Measurements from ENCODE around the gene SNTN. TPM values are rescaled to one million over a fixed set of nuclear protein-coding genes. Genes with fewer than 3 reads are reported as not detected.
"Not testable (repeated sequence)": the region's sequence is repeated elsewhere in the genome, so short reads cannot be mapped to it uniquely, and the experiment has no call there.

SNTN gene
- polyA plus RNA-seq, 1 of the 3 experiments (the other 2 are of a cell fraction) = not detected

DNA sequence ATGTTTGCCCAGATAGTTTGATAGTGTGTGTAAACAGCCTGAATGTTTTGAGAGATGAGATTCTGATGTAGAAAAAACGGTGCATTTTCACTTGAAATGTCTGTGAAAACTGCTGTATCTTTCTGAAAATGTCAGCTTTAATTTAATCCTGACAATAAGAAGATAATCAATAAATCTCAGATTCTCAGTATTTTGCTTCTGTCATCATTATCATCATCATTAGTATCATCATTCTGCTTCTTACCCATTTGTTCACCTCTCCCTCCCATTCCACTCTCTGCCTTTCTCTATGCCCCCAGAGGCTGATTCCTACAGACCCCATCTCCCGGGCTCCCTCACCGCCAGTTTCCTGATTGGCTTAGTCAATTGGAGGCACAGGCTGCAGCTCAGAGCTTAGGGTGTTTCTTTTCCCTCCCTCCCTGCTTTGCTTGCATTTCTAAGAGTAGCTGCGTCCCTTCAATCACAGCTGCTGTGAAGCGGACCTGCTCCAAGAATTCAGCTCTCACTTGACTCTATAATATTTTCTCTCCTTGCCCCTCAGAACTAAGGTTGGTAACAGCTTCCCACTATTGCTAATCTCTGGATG, 8.2 kb upstream of the SNTN start (continued):
- TF ChIP-seq PBX3 (IDR thresholded peaks at IDR 0.05) = no peak

GRCh38 chr3:63644928-63645781, 7.3 kb upstream of the SNTN start:
- 75% methylated on average over 20 of the region's 25 CpGs for WGBS (ENCODE audit: low lambda C conversion rate)
- POLR2A ChIA-PET; H3F3A ChIP-seq (replicated peaks; ENCODE audit: insufficient read depth); H3K36me3 ChIP-seq (replicated peaks in 1 of 2; ENCODE audit: control insufficient read depth in 1 of 2, insufficient read depth in 2 of 2, low read length in 1 of 2); H3K4me3 ChIP-seq (ENCODE audit: low read depth in 2 of 2, low read length in 1 of 2); H2AFZ ChIP-seq (ENCODE audit: low read depth); DNase-seq; H3K27ac ChIP-seq (ENCODE audit: low read depth in 2 of 2, low read length in 1 of 2); H3K4me2 ChIP-seq; H4K20me1 ChIP-seq (ENCODE audit: insufficient read depth); H3K4me1 ChIP-seq (ENCODE audit: control insufficient read depth in 1 of 2, insufficient read depth in 2 of 2, low read depth in 1 of 2, low read length in 1 of 2); H3K27me3 ChIP-seq (ENCODE audit: insufficient read depth); CTCF ChIA-PET; H3K9ac ChIP-seq; H3K9me3 ChIP-seq; H3K9me2 ChIP-seq; H3K79me2 ChIP-seq (ENCODE audit: insufficient read depth): not testable (repeated sequence)

DNA sequence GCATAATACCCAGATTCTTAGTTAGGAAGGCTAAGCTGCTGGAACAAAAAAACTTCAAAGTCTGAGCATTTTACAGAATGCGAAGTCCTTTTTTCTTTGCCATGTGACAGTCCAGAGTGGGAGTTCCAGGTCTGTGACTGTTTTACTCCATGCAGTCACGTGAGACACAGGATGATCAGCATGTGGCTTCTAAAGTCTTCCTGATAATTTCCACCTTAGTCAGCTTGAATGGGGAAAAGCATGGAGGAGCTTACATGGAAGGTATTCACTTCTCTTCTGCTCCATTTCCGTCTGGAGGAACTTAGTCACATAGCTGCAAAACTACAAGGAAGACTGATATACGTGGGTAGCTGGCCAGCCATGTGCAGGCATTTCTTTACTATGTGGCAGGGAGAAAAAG, 1.7 kb downstream of the SNTN start:
- no peaks in the 10 kb centered on the region for H3K79me2 ChIP-seq (ENCODE audit: insufficient read depth)
- H3K36me3 ChIP-seq (replicated peaks in 1 of 2; ENCODE audit: control insufficient read depth in 1 of 2, insufficient read depth in 2 of 2, low read length in 1 of 2) = no peaks in the 10 kb centered on the region
- 60% methylated on average over 4 of the region's 4 CpGs for WGBS (ENCODE audit: low lambda C conversion rate)
- H3K9me3 ChIP-seq = no peaks in the 10 kb centered on the region
- POLR2A ChIA-PET = no interaction called here
- TF ChIP-seq POLR2AphosphoS5 (IDR thresholded peaks at IDR 0.05; ENCODE audit: low read depth, low read length) = no peak
- TF ChIP-seq PBX3 (IDR thresholded peaks at IDR 0.05) = no peak
- TF ChIP-seq TEAD4 (IDR thresholded peaks at IDR 0.05; ENCODE audit: borderline replicate concordance, insufficient read depth) = no peak
- no peak for TF ChIP-seq GABPA (IDR thresholded peaks at IDR 0.05; ENCODE audit: low read depth)
- no peak for TF ChIP-seq GATA2 (CRISPR knock-in tag; IDR thresholded peaks at IDR 0.05)
- no peak for TF ChIP-seq NFIC (IDR thresholded peaks at IDR 0.05; ENCODE audit: borderline replicate concordance)
- TF ChIP-seq TCF12 (IDR thresholded peaks at IDR 0.05) = no peak
- no peaks in the 10 kb centered on the region for H3K9me2 ChIP-seq
- H3F3A ChIP-seq (replicated peaks; ENCODE audit: insufficient read depth) = no peaks in the 10 kb centered on the region
- DNase-seq = no peak
- no peak overlapping the region for H3K4me2 ChIP-seq
- no peak overlapping the region for H2AFZ ChIP-seq (ENCODE audit: low read depth)
- H4K20me1 ChIP-seq (ENCODE audit: insufficient read depth) = no peaks in the 10 kb centered on the region
- H3K4me1 ChIP-seq (ENCODE audit: control insufficient read depth in 1 of 2, insufficient read depth in 2 of 2, low read depth in 1 of 2, low read length in 1 of 2) = no peaks in the 10 kb centered on the region; a peak in 1 of 4 replicates
- H3K4me3 ChIP-seq (ENCODE audit: low read depth in 2 of 2, low read length in 1 of 2) = no peak overlapping the region
- CTCF ChIA-PET = no interaction called here
- H3K27me3 ChIP-seq (ENCODE audit: insufficient read depth) = no peaks in the 10 kb centered on the region
- no peak overlapping the region for H3K27ac ChIP-seq (ENCODE audit: low read depth in 2 of 2, low read length in 1 of 2)
- no peak overlapping the region for H3K9ac ChIP-seq

Data from SK-N-SH (cell line).